Left lung (tissue), 10 donors: ENCODE results near the gene MED12L. TPM values are rescaled to one million over a fixed set of nuclear protein-coding genes. Genes with fewer than 3 reads are reported as not detected.

Source experiments
- ATAC-seq: fragments of 200-7000 bp; cut with Tn5 transposase; one replicate; pipeline ENCODE4 v1.9.1; 2020; ENCODE audit warnings: moderate library complexity
- DNase-seq, 4 donors: peaks; one replicate each; pipeline ENCODE4 v3.0.0-alpha.2; 2013 to 2020
- H3K27ac ChIP-seq, 2 donors: fragments of 200-600 bp; sonication (generic) in 1 of 2; one replicate each; pipeline versions ENCODE4 v1.5.0 to v1.8.0; 2020 to 2021
- H3K27me3 ChIP-seq, 2 donors: fragments of 200-600 bp; sonication (generic) in 1 of 2; one replicate each; pipeline versions ENCODE4 v1.5.0 to v1.8.0; 2020 to 2021
- H3K36me3 ChIP-seq, 2 donors: fragments of 200-600 bp; sonication (generic) in 1 of 2; one replicate each; pipeline versions ENCODE4 v1.5.0 to v1.8.0; 2020 to 2021
- H3K4me1 ChIP-seq, 2 donors: fragments of 200-600 bp; one replicate each; pipeline ENCODE4 v1.8.0; 2021
- H3K4me3 ChIP-seq, 2 donors: fragments of 200-600 bp; sonication (generic) in 1 of 2; one replicate each; pipeline versions ENCODE4 v1.5.0 to v1.8.0; 2020 to 2021; ENCODE audit warnings: mild to moderate bottlenecking in 1 of 2
- H3K9me3 ChIP-seq, 2 donors: fragments of 200-600 bp; sonication (generic) in 1 of 2; one replicate each; pipeline versions ENCODE4 v1.5.0 to v1.8.0; 2020 to 2021
- intact Hi-C, 2 donors: fragments of 100-400 bp; cut with DNase I; formaldehyde crosslinking; loops; one replicate each; pipeline versions ENCODE4 v1.11.2 to v1.14.2; 2022
- polyA plus RNA-seq, 6 donors: library from polyadenylated mRNA; unstranded; fragments of 120-200 nt; gene quantifications; one replicate each; pipeline ENCODE4 v1.2.1, GENCODE V29; 2013; ENCODE audit not compliant: insufficient read length in 6 of 6
- total RNA-seq, 2 donors: library from RNA; stranded (reverse); fragmentation: NEBNext Ultra II Directional; extraction: Animal tissue kit (Norgen Biotek cat#: 25700); gene quantifications; one replicate each; pipeline ENCODE4 v1.2.1, GENCODE V29; 2021
- TF ChIP-seq, protein P1 (sequence below), 2 donors: fragments of 200-600 bp; sonication (generic) in 1 of 2; IDR thresholded peaks; one replicate each; pipeline versions ENCODE4 v1.5.0 to v1.8.0; 2021; ENCODE audit warnings: antibody characterized with exemption in 2 of 2
- donor health status: DM: no; HTN: yes; CAD: no.
- donor health status: DM: no; HTN: no; CAD: no.

Gene MED12L
- total and polyA plus RNA-seq, 8 donors: 0.66 to 1.0 (median 0.77) TPM

DNA sequence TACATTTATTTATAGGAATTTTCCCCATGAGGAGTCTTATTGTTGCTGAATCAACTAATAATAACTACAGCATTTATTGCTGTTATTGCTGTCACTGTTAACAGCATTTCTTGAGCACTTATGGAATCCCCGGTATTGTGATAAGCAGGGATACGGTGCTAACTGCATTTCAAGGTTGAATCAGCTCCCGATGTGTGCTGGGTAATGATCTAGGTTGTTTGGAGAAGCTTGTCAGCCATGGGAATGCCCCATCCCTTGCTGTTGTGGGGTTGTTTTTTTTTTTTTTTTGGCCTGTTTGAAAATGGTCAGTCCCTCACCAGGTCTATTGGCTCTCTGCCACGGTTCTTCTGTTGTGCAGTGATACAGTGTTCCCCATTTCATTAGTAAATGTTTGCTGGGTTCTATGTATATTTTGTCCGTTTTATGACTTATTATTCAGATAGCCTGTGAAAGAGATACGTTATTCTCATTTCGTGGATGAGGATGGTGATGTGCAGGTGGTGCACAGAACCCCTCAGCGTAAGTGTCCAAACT lies 48.5 kb downstream of the MED12L start:
- Histone ChIP-seq H3K4me1 (no peaks in the 10 kb centered on the region), H3K4me3 (no peak overlapping the region), H3K27ac (no peak overlapping the region), H3K9me3 (no peaks in the 10 kb centered on the region), H3K27me3 (no peaks in the 10 kb centered on the region), H3K36me3 (no peaks in the 10 kb centered on the region)
- TF ChIP-seq, protein P1, sequence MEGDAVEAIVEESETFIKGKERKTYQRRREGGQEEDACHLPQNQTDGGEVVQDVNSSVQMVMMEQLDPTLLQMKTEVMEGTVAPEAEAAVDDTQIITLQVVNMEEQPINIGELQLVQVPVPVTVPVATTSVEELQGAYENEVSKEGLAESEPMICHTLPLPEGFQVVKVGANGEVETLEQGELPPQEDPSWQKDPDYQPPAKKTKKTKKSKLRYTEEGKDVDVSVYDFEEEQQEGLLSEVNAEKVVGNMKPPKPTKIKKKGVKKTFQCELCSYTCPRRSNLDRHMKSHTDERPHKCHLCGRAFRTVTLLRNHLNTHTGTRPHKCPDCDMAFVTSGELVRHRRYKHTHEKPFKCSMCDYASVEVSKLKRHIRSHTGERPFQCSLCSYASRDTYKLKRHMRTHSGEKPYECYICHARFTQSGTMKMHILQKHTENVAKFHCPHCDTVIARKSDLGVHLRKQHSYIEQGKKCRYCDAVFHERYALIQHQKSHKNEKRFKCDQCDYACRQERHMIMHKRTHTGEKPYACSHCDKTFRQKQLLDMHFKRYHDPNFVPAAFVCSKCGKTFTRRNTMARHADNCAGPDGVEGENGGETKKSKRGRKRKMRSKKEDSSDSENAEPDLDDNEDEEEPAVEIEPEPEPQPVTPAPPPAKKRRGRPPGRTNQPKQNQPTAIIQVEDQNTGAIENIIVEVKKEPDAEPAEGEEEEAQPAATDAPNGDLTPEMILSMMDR (IDR thresholded peaks at IDR 0.05): no peak
- intact Hi-C loops: no loop called here
- no peak for ATAC-seq
- DNase-seq: no peak

DNA sequence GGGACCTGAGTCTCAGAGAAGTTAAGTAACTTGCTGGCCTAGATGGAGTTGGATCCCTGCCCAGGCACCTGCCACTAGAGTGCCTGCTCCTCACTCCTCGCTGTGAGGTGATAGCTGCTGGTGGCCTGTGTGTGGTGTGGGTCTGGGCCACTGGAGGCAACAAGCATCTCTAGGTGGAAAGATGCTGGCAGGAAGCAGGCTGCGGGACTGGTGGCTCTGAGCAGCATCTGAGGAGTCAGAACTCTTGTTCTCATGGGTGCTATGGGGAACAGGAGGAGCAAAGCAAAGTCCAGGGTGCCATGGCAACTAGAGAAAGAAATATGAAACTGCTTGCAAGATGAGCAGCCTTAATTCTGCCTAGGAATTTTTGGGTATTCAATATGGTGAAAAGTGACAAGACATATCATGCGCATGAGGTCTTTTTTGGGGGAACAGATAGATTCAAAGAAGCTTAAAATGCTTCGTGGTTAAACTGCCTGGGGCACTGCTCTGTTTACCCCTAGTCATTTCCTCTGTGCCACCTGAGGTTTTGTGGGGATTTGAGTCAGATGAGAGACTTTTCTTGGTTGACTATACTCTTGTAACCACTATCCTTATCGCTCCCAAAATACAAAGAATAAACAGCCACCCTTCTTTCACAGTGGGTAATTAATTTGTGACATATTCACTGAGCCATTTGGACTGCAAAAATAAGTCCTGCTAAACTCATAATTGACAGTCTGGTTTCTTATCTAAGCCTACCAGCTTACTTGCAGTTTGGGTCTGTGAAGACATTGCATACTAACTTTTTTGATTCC lies 50.3 kb downstream of the MED12L start:
- DNase-seq (peak in 3 of 4 donors; percentile 34 to 78 (median 61)), ATAC-seq (peak; percentile 85)
- Histone ChIP-seq H3K4me3 (no peak overlapping the region), H3K27ac (no peak overlapping the region), H3K27me3 (no peaks in the 10 kb centered on the region), H3K4me1 (no peaks in the 10 kb centered on the region), H3K36me3 (no peaks in the 10 kb centered on the region), H3K9me3 (peaks cover 0 to 2% of the 10 kb centered on the region in 2 donors)
- TF ChIP-seq, protein P1 (IDR thresholded peaks at IDR 0.05): no peak
- intact Hi-C loops: no loop called here

- Histone ChIP-seq H3K4me1 (peaks cover 0 to 13% of the 10 kb centered on the region in 2 donors), H3K9me3 (peaks cover 0 to 2% of the 10 kb centered on the region in 2 donors), H3K27me3 (peaks cover under 1 to 11% of the 10 kb centered on the region in 2 donors), H3K4me3 (no peak overlapping the region), H3K36me3 (no peaks in the 10 kb centered on the region), H3K27ac (no peak overlapping the region)
- intact Hi-C loops: no loop called here
- DNase-seq (no peak), ATAC-seq (no peak)
- TF ChIP-seq, protein P1 (IDR thresholded peaks at IDR 0.05): no peak
These were observed 57.5 kb downstream of the MED12L start for GRCh38 chr3:151142929-151143328.

DNA sequence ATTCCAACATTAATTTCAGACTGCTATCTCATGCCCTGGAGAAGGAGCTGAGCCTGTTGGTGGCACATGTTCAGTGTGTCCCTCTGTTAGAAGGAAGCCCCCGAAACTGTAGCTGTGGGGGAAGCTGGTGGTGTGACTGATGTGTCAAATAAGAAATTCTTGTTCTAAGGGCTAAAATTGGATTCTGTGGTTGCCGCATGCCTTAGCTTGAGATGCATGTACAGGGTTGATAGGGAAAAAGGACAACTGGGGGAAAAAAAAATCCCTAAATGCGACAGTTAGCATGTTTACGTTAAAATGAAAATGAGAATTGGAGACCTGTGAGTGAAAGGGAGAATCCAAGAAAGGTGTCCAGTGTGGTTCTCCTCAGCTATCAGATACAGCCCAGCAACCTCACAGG lies 58.6 kb downstream of the MED12L start:
- peaks cover 4 to 11% of the 10 kb centered on the region in 2 donors for H3K27me3 ChIP-seq
- no peak overlapping the region for H3K27ac ChIP-seq
- intact Hi-C loops: no loop called here
- H3K36me3 ChIP-seq: no peaks in the 10 kb centered on the region
- ATAC-seq (no peak), DNase-seq (no peak)
- TF ChIP-seq, protein P1 (IDR thresholded peaks at IDR 0.05): no peak
- H3K4me3 ChIP-seq: no peak overlapping the region
- H3K9me3 ChIP-seq: peaks cover 0 to 2% of the 10 kb centered on the region in 2 donors
- peaks cover 0 to 13% of the 10 kb centered on the region in 2 donors for H3K4me1 ChIP-seq

- TF ChIP-seq, protein P1 (IDR thresholded peaks at IDR 0.05): no peak
- intact Hi-C loops: no loop called here
- ATAC-seq: no peak
- H3K36me3 ChIP-seq: no peaks in the 10 kb centered on the region
- no peak for DNase-seq
- no peak overlapping the region for H3K27ac ChIP-seq
- no peaks in the 10 kb centered on the region for H3K9me3 ChIP-seq
- peaks cover 4 to 11% of the 10 kb centered on the region in 2 donors for H3K27me3 ChIP-seq
- peaks cover 0 to 13% of the 10 kb centered on the region in 2 donors for H3K4me1 ChIP-seq
- H3K4me3 ChIP-seq: no peak overlapping the region
These were observed 59.3 kb downstream of the MED12L start for GRCh38 chr3:151144760-151145159.
